Activated T-cell treated with anti-CD3 and anti-CD28 coated beads, Interleukin-2, amount 50 U/mL, for 72 hours (primary cell): ENCODE data around the gene CCDC12. TPM values are rescaled to one million over a fixed set of nuclear protein-coding genes. Genes with fewer than 3 reads are reported as not detected.
A peak's percentile ranks its signal among the peaks of the same experiment; 100 is the strongest.

Source experiments
- ATAC-seq, 2 donors: fragments of 150-1000 bp; cut with Tn5 transposase; replicated peaks in 1 of 2; 2 replicates each; pipeline ENCODE4 v1.10.0; 2021; ENCODE audit warnings: moderate library complexity in 2 of 2, mild to moderate bottlenecking in 1 of 2
- DNase-seq, 2 donors: peaks; one replicate each; pipeline ENCODE4 v3.0.0; 2021 to 2022; ENCODE audit warnings: mixed read lengths in 1 of 2
- H3K27ac Mint-ChIP-seq: one replicate; pipeline ENCODE4 v1.8.0; 2022; ENCODE audit warnings: mild to moderate bottlenecking, moderate library complexity, mixed read lengths
- H3K27me3 Mint-ChIP-seq: one replicate; pipeline ENCODE4 v1.8.0; 2022; ENCODE audit warnings: low read depth, mixed read lengths
- H3K36me3 Mint-ChIP-seq, 2 donors: one replicate each; pipeline ENCODE4 v1.8.0; 2022; ENCODE audit warnings: mixed read lengths in 2 of 2, mild to moderate bottlenecking in 1 of 2; ENCODE audit not compliant: insufficient read depth in 2 of 2
- H3K4me1 Mint-ChIP-seq: one replicate; pipeline ENCODE4 v1.8.0; 2022; ENCODE audit warnings: low read depth, mixed read lengths
- H3K4me3 Mint-ChIP-seq, 2 donors: one replicate each; pipeline ENCODE4 v1.8.0; 2022; ENCODE audit warnings: mild to moderate bottlenecking in 2 of 2, mixed read lengths in 2 of 2, moderate library complexity in 2 of 2
- H3K9me3 Mint-ChIP-seq, 2 donors: one replicate each; pipeline ENCODE4 v1.8.0; 2022; ENCODE audit warnings: mixed read lengths in 2 of 2
- total RNA-seq, 2 donors: library from RNA; stranded (reverse); gene quantifications; one replicate each; pipeline ENCODE4 v1.2.3, GENCODE V29; 2022

The CCDC12 gene
- total RNA-seq, 2 donors from 2014 or later: 54.7 to 56.2 TPM

DNA sequence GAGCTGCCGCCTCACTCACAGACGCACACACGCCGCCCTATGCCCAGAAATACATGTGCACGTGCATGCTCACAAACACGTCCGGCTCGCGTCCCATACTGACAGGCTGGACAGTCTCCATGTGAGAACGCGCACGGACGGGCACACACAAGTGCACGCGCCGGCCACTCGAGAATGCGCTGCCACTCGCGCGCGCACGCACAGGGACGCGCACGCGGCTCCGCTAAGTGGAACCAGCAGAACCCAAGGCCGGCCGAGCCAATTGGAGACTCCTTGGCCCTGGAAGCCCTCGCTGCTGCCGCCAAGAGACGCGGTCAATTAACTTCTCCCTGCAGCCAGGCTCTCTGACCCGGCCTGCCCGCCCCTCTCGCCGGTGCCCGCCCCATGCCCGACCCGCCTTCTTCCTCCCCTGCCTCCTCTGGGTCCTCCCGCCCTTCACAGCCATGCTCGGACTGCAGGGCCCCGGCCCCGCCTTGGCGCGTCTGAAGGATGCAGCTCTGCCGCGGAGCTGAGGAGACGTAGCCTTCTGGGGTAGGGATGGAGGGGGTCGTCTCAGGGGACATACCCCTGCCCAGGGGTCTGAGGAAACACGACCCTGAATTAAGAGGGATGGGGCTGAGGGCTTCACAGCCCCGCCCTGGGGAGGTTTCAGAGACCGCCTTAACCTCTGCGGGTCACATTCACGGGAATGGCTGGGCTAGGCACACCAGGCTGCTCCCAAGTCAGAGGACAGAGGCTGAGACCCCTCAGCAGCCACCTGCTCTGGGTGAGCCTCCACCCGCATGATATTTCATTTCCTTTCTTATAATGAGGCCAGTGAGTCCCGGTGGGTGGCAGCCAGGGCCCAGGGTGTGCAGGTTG lies 84.0 kb downstream of the CCDC12 start:
- ATAC-seq (peak; percentile 35 to 37), DNase-seq (no peak)
- Mint-ChIP-seq H3K27me3 (peaks cover 45% of the 10 kb centered on the region), H3K36me3 (no peaks in the 10 kb centered on the region), H3K27ac (no peak overlapping the region), H3K4me3 (peak overlapping the region; percentile 33 to 64), H3K9me3 (no peaks in the 10 kb centered on the region), H3K4me1 (peaks cover 4% of the 10 kb centered on the region)

DNA sequence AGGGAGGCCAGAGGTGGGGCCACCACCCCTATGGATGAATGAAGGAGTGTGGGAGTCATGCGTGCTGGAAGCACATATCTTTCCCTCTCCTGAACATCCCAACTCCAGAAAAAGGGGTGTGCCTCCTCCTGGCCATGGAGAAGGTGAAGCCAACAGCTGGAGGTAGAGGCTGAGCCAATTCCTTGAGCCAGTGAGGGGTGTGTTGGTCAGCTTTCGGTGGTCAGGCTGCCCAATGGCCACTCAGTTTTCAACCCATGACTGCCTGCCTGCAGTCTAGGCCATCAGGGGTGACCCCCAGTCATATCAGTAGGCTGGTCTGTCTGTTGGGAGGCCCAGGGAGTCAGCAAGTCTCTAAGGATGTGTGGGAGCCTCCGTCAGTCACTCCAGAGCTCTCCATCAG lies 85.4 kb downstream of the CCDC12 start:
- no peak for ATAC-seq

DNA sequence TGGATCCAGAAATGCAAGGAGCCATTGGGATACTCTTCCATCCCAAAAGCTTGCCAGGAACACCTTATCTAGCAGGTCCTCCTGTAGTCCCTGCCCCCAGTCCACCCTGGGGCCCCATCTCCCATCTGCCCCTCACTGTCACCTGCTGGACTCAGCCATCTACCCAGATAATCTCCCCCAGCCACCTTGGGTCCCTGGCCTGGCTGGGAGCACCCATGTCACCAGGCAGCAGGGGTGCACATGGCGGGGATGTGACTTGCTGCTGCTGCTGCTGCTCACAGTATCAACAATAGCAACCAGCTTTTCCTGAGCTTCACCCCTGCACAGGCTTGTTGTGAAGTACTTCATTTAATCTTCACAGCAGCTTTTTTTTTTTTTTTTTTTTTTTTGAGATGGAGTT lies 86.4 kb downstream of the CCDC12 start:
- no peaks in the 10 kb centered on the region for H3K36me3 Mint-ChIP-seq
- H3K4me3 Mint-ChIP-seq: no peak overlapping the region
- DNase-seq: no peak
- H3K9me3 Mint-ChIP-seq: no peaks in the 10 kb centered on the region
- peaks cover 48% of the 10 kb centered on the region for H3K27me3 Mint-ChIP-seq
- no peak overlapping the region for H3K27ac Mint-ChIP-seq
- peaks cover 1% of the 10 kb centered on the region for H3K4me1 Mint-ChIP-seq
- no peak for ATAC-seq

More for the DNA sequence above, 85.4 kb downstream of the CCDC12 start:
- no peak overlapping the region for H3K27ac Mint-ChIP-seq
- no peaks in the 10 kb centered on the region for H3K9me3 Mint-ChIP-seq
- peaks cover 4% of the 10 kb centered on the region for H3K4me1 Mint-ChIP-seq
- no peak overlapping the region for H3K4me3 Mint-ChIP-seq
- H3K36me3 Mint-ChIP-seq: no peaks in the 10 kb centered on the region
- H3K27me3 Mint-ChIP-seq: peaks cover 46% of the 10 kb centered on the region
- no peak for DNase-seq

DNA sequence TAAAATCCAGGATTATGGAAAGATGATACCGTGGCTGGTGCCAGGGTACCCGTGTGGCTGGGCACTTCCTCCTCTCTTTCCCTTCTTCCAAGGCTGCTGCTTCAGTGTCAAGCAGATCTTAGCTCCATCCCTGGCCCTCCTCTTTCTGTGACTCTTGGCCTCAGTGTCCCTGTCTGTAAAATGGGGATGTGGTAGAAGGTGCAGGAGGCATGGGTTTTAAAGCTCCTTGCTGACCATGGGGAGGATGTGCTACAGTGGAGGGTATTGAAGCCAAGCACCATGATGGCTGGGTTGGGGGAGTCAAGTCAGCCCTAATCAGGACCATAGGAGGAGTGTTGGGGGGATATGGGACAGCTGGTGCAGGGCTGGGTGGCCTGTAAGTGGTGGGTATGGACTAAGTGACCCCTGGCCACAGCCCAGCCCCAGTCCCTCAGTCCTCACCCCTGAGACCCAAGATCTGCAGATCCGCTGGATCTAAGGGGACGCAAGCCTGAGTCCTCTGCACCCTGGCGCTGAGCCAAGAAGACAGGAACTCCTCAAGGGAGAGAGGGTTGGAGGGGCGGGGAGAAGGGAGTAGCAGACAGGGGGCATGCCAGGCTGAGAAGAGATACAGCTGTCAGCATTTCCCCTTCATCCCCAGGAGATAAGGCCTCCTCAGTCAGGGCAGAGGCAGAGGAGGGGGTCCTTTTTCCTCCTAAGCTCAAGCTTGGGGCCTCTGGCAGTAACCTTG lies 87.0 kb downstream of the CCDC12 start:
- no peak overlapping the region for H3K27ac Mint-ChIP-seq
- peaks cover 53% of the 10 kb centered on the region for H3K27me3 Mint-ChIP-seq

DNA sequence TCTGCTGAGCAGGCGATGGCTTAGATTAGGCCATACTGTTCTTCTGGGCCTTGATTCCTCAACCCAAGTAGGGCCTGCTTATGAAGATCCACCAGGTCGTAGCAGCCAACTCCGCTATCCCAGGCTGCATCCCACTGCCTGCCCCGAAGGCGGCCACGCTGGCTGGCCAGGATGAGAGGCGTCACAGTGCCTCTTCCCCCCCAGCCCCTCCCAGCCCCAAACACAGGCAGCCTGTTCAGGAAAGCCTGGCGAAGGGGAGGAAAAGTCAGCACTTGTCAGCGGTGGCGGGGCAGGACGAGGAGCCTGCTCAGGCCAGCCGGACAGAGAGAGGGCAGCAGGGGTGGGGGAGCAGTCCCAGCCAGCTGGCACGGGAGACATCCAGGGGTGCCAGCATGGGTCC lies 87.8 kb downstream of the CCDC12 start:
- Mint-ChIP-seq H3K27ac (no peak overlapping the region), H3K4me3 (no peak overlapping the region), H3K4me1 (no peaks in the 10 kb centered on the region), H3K9me3 (no peaks in the 10 kb centered on the region), H3K27me3 (peaks cover 58% of the 10 kb centered on the region), H3K36me3 (no peaks in the 10 kb centered on the region)
- DNase-seq: no peak
- ATAC-seq: no peak

More for the DNA sequence above, 87.0 kb downstream of the CCDC12 start:
- ATAC-seq: no peak
- no peak overlapping the region for H3K4me3 Mint-ChIP-seq
- no peaks in the 10 kb centered on the region for H3K4me1 Mint-ChIP-seq
- H3K36me3 Mint-ChIP-seq: no peaks in the 10 kb centered on the region
- DNase-seq: no peak
- no peaks in the 10 kb centered on the region for H3K9me3 Mint-ChIP-seq

DNA sequence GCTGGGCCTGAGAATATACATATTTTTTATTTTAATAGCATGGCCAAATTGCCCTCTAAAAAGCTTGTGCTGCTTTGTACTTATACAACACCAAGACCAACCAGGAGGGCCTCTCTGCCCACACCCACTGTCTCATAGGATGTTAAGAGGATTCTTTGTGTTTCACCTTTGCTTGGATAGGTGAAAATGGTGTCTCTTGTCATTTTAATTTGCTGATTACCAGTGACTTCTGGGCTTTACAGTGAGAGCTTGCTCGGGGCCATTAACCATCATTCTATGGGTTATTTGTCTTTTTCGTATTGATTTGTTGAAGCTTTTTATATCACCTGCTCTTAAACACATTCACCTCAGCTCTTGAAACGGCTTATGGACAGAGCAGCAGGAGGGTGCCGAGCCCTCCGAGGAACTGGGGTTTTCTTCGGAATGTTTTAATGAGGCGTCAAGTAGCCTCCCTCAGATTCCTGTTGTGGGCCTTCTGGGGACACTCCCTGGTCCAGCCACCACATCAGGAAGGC lies 88.5 kb downstream of the CCDC12 start:
- Mint-ChIP-seq H3K27me3 (peaks cover 53% of the 10 kb centered on the region), H3K27ac (no peak overlapping the region), H3K4me1 (no peaks in the 10 kb centered on the region), H3K4me3 (no peak overlapping the region), H3K9me3 (no peaks in the 10 kb centered on the region), H3K36me3 (no peaks in the 10 kb centered on the region)
- ATAC-seq (no peak), DNase-seq (no peak)

DNA sequence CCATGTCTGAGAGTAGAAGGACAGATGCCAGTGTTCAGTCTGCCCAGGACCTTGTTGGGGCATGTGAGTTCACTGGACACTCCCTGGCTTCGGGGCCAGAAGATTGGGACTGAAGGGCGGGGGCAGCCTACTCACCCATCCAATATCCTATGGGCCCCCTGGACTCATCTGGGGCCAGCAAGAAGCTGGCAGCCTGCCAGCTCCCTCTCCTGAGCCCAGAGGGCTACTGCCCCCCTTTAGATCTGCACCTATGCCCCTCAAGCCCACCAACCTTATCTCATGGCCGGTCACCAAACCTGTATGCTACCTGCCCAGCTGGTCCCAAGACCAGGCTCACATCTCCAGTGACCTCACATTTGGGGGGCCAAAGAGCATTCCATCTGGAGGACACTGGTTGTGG lies 90.9 kb downstream of the CCDC12 start:
- no peak overlapping the region for H3K27ac Mint-ChIP-seq
- peaks cover 38% of the 10 kb centered on the region for H3K27me3 Mint-ChIP-seq
- H3K4me1 Mint-ChIP-seq: no peaks in the 10 kb centered on the region
- no peaks in the 10 kb centered on the region for H3K9me3 Mint-ChIP-seq
- ATAC-seq (no peak), DNase-seq (no peak)
- H3K36me3 Mint-ChIP-seq: no peaks in the 10 kb centered on the region
- no peak overlapping the region for H3K4me3 Mint-ChIP-seq

DNA sequence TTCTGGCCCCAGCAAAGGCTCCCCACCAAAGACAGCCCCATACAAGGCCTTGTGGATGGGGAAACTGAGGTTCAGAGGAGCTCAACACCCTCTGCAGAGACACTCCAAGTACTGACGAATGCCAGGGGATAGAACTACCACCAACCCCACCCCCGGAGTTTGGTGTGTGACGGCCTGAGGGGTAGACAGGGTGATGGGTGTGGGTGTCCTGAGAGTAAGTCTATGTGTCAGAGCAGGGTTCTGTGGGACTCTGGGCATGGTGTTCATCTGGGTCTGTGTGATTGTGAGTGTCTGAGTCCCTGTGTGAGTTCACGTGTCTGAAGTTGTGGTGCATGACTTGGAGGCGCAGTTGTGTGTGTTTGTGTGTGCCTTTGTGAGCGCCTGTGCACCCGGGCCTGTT lies 91.6 kb downstream of the CCDC12 start:
- Mint-ChIP-seq H3K27me3 (peaks cover 44% of the 10 kb centered on the region), H3K36me3 (no peaks in the 10 kb centered on the region), H3K4me3 (no peak overlapping the region), H3K4me1 (no peaks in the 10 kb centered on the region), H3K27ac (no peak overlapping the region), H3K9me3 (no peaks in the 10 kb centered on the region)
- DNase-seq (no peak), ATAC-seq (peak in 1 of 2 donors; percentile 44)

DNA sequence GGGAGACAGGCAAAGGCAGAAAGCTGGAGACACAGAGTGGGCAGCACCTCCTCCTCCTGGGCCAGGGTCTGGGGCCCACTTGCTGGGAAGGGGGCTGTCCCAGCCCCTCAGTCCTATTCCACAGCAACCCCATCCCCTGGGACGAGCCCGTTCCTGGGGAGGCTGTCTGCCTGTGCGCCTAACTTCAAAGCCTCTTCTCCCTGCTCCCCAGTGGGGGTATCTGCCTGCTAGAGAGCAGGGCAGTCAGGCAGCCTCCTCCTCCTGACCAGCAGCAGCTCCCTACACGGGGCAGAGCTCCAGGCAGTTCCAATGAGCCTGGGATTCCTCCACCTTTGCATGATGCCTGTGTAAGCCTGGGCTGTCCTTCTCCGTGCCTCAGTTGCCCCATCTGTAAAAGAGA lies 92.1 kb downstream of the CCDC12 start:
- DNase-seq (no peak), ATAC-seq (no peak)
- no peak overlapping the region for H3K27ac Mint-ChIP-seq
- H3K36me3 Mint-ChIP-seq: no peaks in the 10 kb centered on the region
- H3K4me3 Mint-ChIP-seq: no peak overlapping the region
- no peaks in the 10 kb centered on the region for H3K4me1 Mint-ChIP-seq
- H3K27me3 Mint-ChIP-seq: peaks cover 49% of the 10 kb centered on the region
- H3K9me3 Mint-ChIP-seq: no peaks in the 10 kb centered on the region

DNA sequence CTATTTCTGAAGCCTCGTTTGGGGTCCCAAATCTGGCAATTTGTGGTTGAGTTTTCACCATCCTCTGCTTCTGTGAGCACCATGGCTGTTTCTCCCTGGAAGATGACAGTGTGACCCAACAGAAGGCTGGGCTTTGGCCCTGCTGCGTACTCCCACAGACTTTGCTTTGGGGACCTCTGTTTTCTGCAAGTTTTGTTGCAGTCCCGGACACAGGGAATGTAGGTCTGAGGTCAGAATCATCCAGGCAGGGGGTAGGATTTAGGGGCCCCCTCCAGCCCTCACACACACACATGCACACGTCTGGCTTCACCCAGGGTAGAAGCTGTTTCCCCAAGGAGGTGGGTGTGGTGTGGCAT lies 92.7 kb downstream of the CCDC12 start:
- H3K4me1 Mint-ChIP-seq: no peaks in the 10 kb centered on the region
- H3K27me3 Mint-ChIP-seq: peaks cover 55% of the 10 kb centered on the region
- H3K27ac Mint-ChIP-seq: no peak overlapping the region
- no peak for DNase-seq
- H3K36me3 Mint-ChIP-seq: no peaks in the 10 kb centered on the region
- no peaks in the 10 kb centered on the region for H3K9me3 Mint-ChIP-seq
- ATAC-seq: no peak
- peak overlapping the region; percentile 49 to 68 for H3K4me3 Mint-ChIP-seq

DNA sequence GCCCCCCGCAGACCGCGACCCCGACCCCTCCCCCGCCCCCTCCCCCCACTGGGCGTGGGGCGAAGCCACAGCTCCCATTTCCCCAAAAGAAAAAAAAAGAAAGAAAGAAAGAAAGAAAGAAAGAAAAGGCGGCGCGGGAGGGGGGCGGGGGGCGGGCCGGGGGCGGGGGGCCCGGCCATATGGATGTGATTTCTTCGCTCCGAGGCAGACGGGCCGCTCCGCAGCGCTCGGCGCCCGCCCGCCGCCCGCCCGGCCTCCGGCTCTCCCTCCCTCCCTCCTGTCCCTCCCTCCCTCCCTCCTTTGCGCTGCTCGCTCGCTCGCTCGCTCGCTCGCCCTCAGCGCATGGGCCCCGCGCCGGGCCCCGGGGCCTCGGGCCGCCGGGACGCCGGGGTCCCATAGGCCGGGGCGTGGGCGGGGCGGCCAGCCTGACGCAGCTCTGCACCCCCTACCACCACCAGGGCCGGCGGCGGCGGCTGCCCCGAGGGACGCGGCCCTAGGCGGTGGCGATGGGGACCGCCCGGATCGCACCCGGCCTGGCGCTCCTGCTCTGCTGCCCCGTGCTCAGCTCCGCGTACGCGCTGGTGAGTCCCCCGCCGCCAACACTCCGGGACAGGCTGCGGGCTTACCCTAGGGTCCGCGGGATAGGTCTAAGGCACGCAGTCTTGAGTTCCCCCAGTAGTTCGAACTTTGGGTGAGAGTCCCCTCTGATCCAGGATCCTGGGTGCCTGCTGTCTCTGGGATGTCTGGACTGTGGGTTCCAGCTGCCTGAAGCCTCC lies 93.3 kb downstream of the CCDC12 start:
- ATAC-seq (peak; percentile 51 to 53), DNase-seq (no peak)
- peaks cover 55% of the 10 kb centered on the region for H3K27me3 Mint-ChIP-seq
- no peaks in the 10 kb centered on the region for H3K36me3 Mint-ChIP-seq
- H3K4me1 Mint-ChIP-seq: no peaks in the 10 kb centered on the region
- H3K4me3 Mint-ChIP-seq: peak overlapping the region; percentile 73 to 78
- no peak overlapping the region for H3K27ac Mint-ChIP-seq
- H3K9me3 Mint-ChIP-seq: no peaks in the 10 kb centered on the region

DNA sequence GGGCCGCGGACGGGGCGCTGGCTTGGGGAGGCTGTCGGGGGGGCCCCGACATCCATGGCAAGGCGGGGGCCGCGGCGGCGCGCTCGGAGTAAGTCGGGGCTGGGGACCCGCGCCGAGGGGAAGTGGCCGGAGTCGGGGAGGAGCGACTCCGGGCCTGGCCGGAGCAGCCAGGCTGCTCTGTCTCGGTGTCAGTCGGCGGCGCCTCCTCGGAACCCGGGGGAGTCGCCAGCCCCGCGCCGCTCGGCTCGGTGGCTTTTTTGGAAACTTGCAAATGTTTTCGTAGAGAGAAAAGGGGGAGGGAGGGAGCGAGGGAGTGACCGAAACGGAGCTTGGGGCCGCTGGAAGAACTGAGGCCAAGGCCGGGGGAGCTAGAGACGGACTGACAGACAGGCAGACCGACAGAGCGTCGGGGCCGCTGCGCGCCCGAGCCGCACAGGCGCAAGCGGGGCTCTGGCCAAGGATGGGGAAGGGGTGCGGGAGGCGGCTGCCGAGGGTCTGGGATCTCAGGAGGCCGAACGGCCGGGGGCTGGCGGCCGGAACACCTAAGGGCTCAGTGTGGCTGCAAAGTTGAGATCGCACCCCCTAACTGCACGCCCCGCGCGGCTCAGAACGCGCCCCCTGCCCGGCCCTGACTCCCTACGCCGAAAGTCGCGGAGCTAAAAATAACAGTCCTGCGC lies 94.0 kb downstream of the CCDC12 start:
- no peaks in the 10 kb centered on the region for H3K4me1 Mint-ChIP-seq
- H3K36me3 Mint-ChIP-seq: no peaks in the 10 kb centered on the region
- H3K9me3 Mint-ChIP-seq: no peaks in the 10 kb centered on the region
- DNase-seq (peak in 1 of 2 donors; percentile 15), ATAC-seq (peak; percentile 28 to 29)
- peak overlapping the region; percentile 73 to 78 for H3K4me3 Mint-ChIP-seq
- H3K27ac Mint-ChIP-seq: no peak overlapping the region
- H3K27me3 Mint-ChIP-seq: peaks cover 52% of the 10 kb centered on the region
